Common myeloid progenitor, CD34-positive (primary cell): Measurements from ENCODE around the gene MACO1. TPM values are rescaled to one million over a fixed set of nuclear protein-coding genes. Genes with fewer than 3 reads are reported as not detected.
A peak's percentile ranks its signal among the peaks of the same experiment; 100 is the strongest.
"Not testable (repeated sequence)": the region's sequence is repeated elsewhere in the genome, so short reads cannot be mapped to it uniquely, and the experiment has no call there.

Source experiments
- CTCF ChIA-PET: fragments of 350-600 bp; sonication (Branson Sonifier 250); formaldehyde crosslinking; loops from one replicate; lab custom pipeline; 2021; ENCODE audit warnings: antibody characterized with exemption; lab: Charles Lee
- POLR2A ChIA-PET: fragments of 350-600 bp; sonication (Branson Sonifier 250); formaldehyde crosslinking; loops from one replicate; lab custom pipeline; 2021; ENCODE audit warnings: antibody characterized with exemption; lab: Charles Lee
- DNase-seq, 3 donors: peaks; one replicate each; pipeline versions ENCODE4 v3.0.0 to v3.0.0-alpha.2; 2013
- H3K27ac ChIP-seq, 2 experiments: 1 replicate in 1 of 2; 2 replicates in 1 of 2; pipeline ENCODE4 v1.7.0; 2013; ENCODE audit warnings: inconsistent platforms in 2 of 2, low read length in 2 of 2, mild to moderate bottlenecking in 2 of 2, low read depth in 1 of 2, moderate library complexity in 1 of 2; ENCODE audit not compliant: severe bottlenecking in 2 of 2, insufficient read depth in 1 of 2, poor library complexity in 1 of 2
- H3K27me3 ChIP-seq, 5 experiments: replicated peaks in 2 of 5; 1 replicate in 3 of 5; 2 replicates in 2 of 5; pipeline versions ENCODE4 v1.6.1 to v1.7.0; 2013; ENCODE audit warnings: low read length in 4 of 5, mild to moderate bottlenecking in 2 of 5, moderate library complexity in 2 of 5, inconsistent platforms in 1 of 5; ENCODE audit not compliant: insufficient read depth in 5 of 5, control insufficient read depth in 4 of 5
- H3K36me3 ChIP-seq, 4 experiments: 1 replicate in 2 of 4; 2 replicates in 2 of 4; pipeline versions ENCODE4 v1.6.1 to v1.7.0; 2013; ENCODE audit warnings: low read length in 3 of 4, control low read depth in 1 of 4, mild to moderate bottlenecking in 1 of 4; ENCODE audit not compliant: control insufficient read depth in 4 of 4, insufficient read depth in 4 of 4
- H3K4me1 ChIP-seq, 4 experiments: 1 replicate in 3 of 4; 2 replicates in 1 of 4; pipeline versions ENCODE4 v1.6.1 to v1.7.1; 2013; ENCODE audit warnings: low read length in 3 of 4, mild to moderate bottlenecking in 3 of 4, control low read depth in 1 of 4, inconsistent platforms in 1 of 4, moderate library complexity in 1 of 4; ENCODE audit not compliant: control insufficient read depth in 4 of 4, insufficient read depth in 4 of 4; ENCODE audit errors: control extremely low read depth in 1 of 4
- H3K4me3 ChIP-seq, 7 experiments: 1 replicate in 4 of 7; 2 replicates in 3 of 7; pipeline versions ENCODE4 v1.5.1 to v1.7.0; 2013; ENCODE audit warnings: mild to moderate bottlenecking in 7 of 7, low read length in 6 of 7, moderate library complexity in 6 of 7, inconsistent platforms in 2 of 7, low read depth in 2 of 7, control low read depth in 1 of 7; ENCODE audit not compliant: insufficient read depth in 4 of 7, control insufficient read depth in 1 of 7; ENCODE audit errors: extremely low read depth in 1 of 7
- H3K9me3 ChIP-seq, 5 experiments: 1 replicate in 4 of 5; 2 replicates in 1 of 5; pipeline versions ENCODE4 v1.6.1 to v1.7.1; 2013; ENCODE audit warnings: low read length in 4 of 5, mild to moderate bottlenecking in 2 of 5, inconsistent platforms in 1 of 5, low read depth in 1 of 5, moderate library complexity in 1 of 5; ENCODE audit not compliant: control insufficient read depth in 4 of 5, insufficient read depth in 2 of 5; ENCODE audit errors: control extremely low read depth in 1 of 5
- WGBS: methylation state at CpG from one replicate; pipeline ENCODE4 v1.1.5; 2013; ENCODE audit not compliant: insufficient coverage; 5-methylcytosine and 5-hydroxymethylcytosine counted together
- polyA plus RNA-seq: library from polyadenylated mRNA; unstranded; fragments of 120-200 nt; gene quantifications from one replicate; pipeline ENCODE4 v1.2.1, GENCODE V29; 2013

Gene MACO1, protein sequence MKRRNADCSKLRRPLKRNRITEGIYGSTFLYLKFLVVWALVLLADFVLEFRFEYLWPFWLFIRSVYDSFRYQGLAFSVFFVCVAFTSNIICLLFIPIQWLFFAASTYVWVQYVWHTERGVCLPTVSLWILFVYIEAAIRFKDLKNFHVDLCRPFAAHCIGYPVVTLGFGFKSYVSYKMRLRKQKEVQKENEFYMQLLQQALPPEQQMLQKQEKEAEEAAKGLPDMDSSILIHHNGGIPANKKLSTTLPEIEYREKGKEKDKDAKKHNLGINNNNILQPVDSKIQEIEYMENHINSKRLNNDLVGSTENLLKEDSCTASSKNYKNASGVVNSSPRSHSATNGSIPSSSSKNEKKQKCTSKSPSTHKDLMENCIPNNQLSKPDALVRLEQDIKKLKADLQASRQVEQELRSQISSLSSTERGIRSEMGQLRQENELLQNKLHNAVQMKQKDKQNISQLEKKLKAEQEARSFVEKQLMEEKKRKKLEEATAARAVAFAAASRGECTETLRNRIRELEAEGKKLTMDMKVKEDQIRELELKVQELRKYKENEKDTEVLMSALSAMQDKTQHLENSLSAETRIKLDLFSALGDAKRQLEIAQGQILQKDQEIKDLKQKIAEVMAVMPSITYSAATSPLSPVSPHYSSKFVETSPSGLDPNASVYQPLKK
- 19.8 TPM for polyA plus RNA-seq

GRCh38 chr1:25430073-25430966, at the start of gene MACO1:
TSS of gene MACO1 (plus strand) at chr1:25430897. CDS start at chr1:25431099, 202 bp downstream.
- ChIA-PET POLR2A (interaction anchor here (0.7 to 1.4 kb wide), 4 partner anchors 20 to 357 kb away, joined by 3 to 5 read pairs (median 4); no protein-coding TSS in a partner anchor), CTCF (interaction anchor here (1.0 kb wide), 1 partner anchor 58 kb away, joined by 3 read pairs; no protein-coding TSS in a partner anchor)
- under 1% methylated on average over 59 of the region's 87 CpGs for WGBS

GRCh38 chr1:25382543-25382942, 48.2 kb upstream of the MACO1 start:
- DNase-seq, H3K36me3 ChIP-seq, CTCF ChIA-PET, H3K27ac ChIP-seq, H3K27me3 ChIP-seq, H3K4me1 ChIP-seq, H3K9me3 ChIP-seq, POLR2A ChIA-PET, H3K4me3 ChIP-seq: not testable (repeated sequence)
- WGBS, result 100% methylated on average over 1 of the region's 1 CpG

More at GRCh38 chr1:25430073-25430966, at the start of gene MACO1:
- Histone ChIP-seq H3K4me1 (peaks cover 21 to 42% (median 30%) of the 10 kb centered on the region in 4 experiments), H3K27me3 (no peaks in the 10 kb centered on the region), H3K36me3 (no peaks in the 10 kb centered on the region), H3K4me3 (peak within 1 kb of the TSS; percentile 81 to 96 (median 91)), H3K9me3 (no peaks in the 10 kb centered on the region), H3K27ac (peak within 1 kb of the TSS; percentile 89 to 97)
- DNase-seq, result peak; percentile 94 to 97 (median 97)

DNA sequence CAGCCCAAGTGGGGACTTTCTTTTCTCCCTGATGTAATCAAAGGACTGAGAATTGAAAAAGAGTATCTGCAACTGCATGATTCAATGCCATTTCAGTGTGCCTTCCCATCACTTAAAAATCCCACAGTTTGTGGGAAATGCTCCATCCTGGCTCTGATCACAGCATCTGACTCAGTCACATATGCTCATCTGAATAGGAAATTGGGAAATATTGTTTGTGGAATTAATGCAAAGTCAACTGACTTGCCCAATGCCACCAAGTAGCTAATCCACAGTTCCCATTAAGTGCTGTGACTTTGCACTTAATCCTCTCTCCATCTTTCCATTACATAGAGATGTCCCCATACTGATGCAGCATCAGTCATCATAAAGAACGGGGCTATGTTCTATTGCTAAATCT, 47.6 kb upstream of the MACO1 start:
- H3K9me3 ChIP-seq, H3K4me3 ChIP-seq, H3K36me3 ChIP-seq, H3K27ac ChIP-seq, H3K4me1 ChIP-seq, DNase-seq, H3K27me3 ChIP-seq, CTCF ChIA-PET, POLR2A ChIA-PET: not testable (repeated sequence)
- no CpG with 5 or more reads among the region's 1 CpG for WGBS

DNA sequence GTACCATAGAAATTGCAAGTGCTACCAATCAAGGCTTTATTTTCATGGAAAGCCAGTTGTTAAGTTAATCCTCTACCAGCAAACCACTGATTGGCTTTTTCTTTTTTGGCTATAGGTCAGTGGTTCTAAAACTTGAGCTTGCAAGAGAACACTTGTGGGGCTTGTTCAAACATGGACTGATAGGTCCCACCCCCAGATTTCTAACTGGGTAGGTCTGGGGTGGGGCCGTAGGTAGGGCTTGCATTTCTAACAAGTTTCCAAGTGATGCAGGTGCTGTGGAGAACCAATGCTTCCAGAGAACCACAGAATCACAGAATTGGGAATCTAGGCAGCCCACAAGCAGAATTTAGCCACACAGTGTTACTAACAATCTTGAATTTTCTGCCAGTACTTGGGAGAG, 46.8 kb upstream of the MACO1 start:
- DNase-seq, H3K4me1 ChIP-seq, H3K27ac ChIP-seq, H3K4me3 ChIP-seq, H3K36me3 ChIP-seq, POLR2A ChIA-PET, CTCF ChIA-PET, H3K9me3 ChIP-seq, H3K27me3 ChIP-seq: not testable (repeated sequence)
- WGBS, result no CpG with 5 or more reads among the region's 1 CpG

DNA sequence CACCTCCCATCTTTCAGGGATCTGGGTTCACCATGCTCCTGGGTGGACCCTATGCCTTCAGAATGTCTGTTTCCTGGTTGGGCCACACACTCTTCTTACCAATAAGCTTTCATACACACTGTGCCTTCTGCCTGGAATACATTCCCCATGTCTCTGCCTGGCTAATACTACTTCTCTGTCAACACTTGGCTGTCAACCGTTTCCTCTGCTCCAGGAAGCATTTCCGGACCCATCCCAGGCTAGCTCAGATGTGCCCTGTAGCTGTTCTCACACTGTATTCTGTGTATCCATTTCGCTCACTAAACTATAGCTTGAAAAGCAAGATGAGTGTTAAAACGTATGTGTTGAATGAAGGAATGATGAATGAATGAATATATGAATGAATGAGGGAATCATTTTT, 43.6 kb upstream of the MACO1 start:
- POLR2A ChIA-PET, H3K27ac ChIP-seq, H3K4me1 ChIP-seq, DNase-seq, H3K4me3 ChIP-seq, CTCF ChIA-PET, H3K36me3 ChIP-seq, H3K9me3 ChIP-seq, H3K27me3 ChIP-seq: not testable (repeated sequence)
- 80% methylated on average over 1 of the region's 4 CpGs for WGBS

DNA sequence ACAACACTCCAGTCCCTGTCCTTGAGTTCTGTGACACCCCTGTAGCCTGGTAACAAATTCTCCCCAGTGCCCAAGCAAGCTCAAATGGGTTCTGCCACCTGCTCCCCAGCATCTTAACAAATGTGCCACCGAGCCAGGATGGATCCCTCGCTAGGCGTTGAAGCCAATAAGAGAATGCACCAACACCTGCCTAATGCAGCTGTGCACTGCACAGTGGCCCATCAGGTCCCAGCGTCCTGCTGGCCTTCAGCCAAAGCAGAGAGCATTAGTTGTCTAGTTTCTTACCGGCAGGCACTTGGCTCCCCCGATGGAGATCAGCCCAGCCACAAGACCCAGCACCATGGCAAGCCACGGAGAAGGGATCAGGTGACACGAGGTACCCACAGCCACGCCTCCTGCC, 42.0 kb upstream of the MACO1 start:
- DNase-seq, H3K36me3 ChIP-seq, H3K4me3 ChIP-seq, H3K27me3 ChIP-seq, H3K27ac ChIP-seq, CTCF ChIA-PET, POLR2A ChIA-PET, H3K9me3 ChIP-seq, H3K4me1 ChIP-seq: not testable (repeated sequence)
- WGBS, result 96% methylated on average over 3 of the region's 9 CpGs
